GM12878 (cell line): Measurements from ENCODE around the gene INTS13. TPM values are rescaled to one million over a fixed set of nuclear protein-coding genes. Genes with fewer than 3 reads are reported as not detected.

Source experiments
- ATAC-seq: fragments of 200-7000 bp; cut with Tn5 transposase; 3 replicates; pipeline ENCODE4 v1.9.1; 2020; ENCODE audit warnings: mild to moderate bottlenecking, moderate library complexity
- BruUV-seq: library from RNA; stranded (reverse); fragments of 400-500 nt; replicated peaks from 2 replicates; lab custom pipeline; 2021; lab: Mats Ljungman, UMichigan
- CTCF ChIA-PET: fragments of 300-600 bp; sonication (Branson Sonifier 250); formaldehyde crosslinking; extraction: SDS; loops from one replicate; lab custom pipeline; 2021; ENCODE audit warnings: inconsistent platforms; lab: Yijun Ruan, JAX
- POLR2A ChIA-PET: fragments of 350-600 bp; formaldehyde crosslinking; extraction: SDS; loops from one replicate; lab custom pipeline; 2021; ENCODE audit warnings: inconsistent platforms; lab: Charles Lee
- RAD21 ChIA-PET: fragments of 300-600 bp; sonication (Branson Sonifier 250); formaldehyde crosslinking; loops from one replicate; lab custom pipeline; 2023; ENCODE audit warnings: antibody characterized with exemption; ENCODE audit not compliant: unreplicated experiment; lab: Charles Lee
- SMC1A ChIA-PET: fragments of 300-600 bp; sonication (Branson Sonifier 250); formaldehyde crosslinking; loops from one replicate; lab custom pipeline; 2023; ENCODE audit not compliant: unreplicated experiment, uncharacterized antibody; lab: Charles Lee
- DNase-seq: peaks from one replicate; pipeline ENCODE4 v3.0.0-alpha.2; 2011; ENCODE audit warnings: low read depth, low spot score
- FAIRE-seq: peaks from 3 replicates; lab custom pipeline; 2011; peaks lifted over from hg19 to GRCh38; lab: Jason Lieb, UNC
- H2AFZ ChIP-seq: 2 replicates; pipeline ENCODE4 v1.6.0; 2011; ENCODE audit warnings: low read depth, low read length, control low read depth; ENCODE audit not compliant: control insufficient read depth
- H3K27ac ChIP-seq: 2 replicates; pipeline ENCODE4 v1.5.1; 2011; ENCODE audit warnings: control low read depth; ENCODE audit not compliant: control insufficient read depth, insufficient read depth
- H3K27me3 ChIP-seq, 2 experiments: replicated peaks in 1 of 2; 2 replicates each; pipeline versions ENCODE4 v1.6.0 to v1.6.1; 2011; ENCODE audit warnings: low read length in 1 of 2; ENCODE audit not compliant: control insufficient read depth in 2 of 2, insufficient read depth in 2 of 2
- H3K36me3 ChIP-seq, 2 experiments: 2 replicates each; pipeline ENCODE4 v1.5.1; 2011; ENCODE audit warnings: low read length in 1 of 2; ENCODE audit not compliant: control insufficient read depth in 2 of 2, insufficient read depth in 2 of 2
- H3K4me1 ChIP-seq: 2 replicates; pipeline ENCODE4 v1.6.1; 2011; ENCODE audit warnings: mild to moderate bottlenecking, low read length, moderate library complexity, mixed read lengths; ENCODE audit not compliant: control insufficient read depth, insufficient read depth
- H3K4me2 ChIP-seq: 2 replicates; pipeline ENCODE4 v1.6.0; 2011; ENCODE audit warnings: control low read depth; ENCODE audit not compliant: control insufficient read depth, insufficient read depth
- H3K4me3 ChIP-seq: fragments of 200-600 bp; sonication (generic); 2 replicates; pipeline ENCODE4 v1.5.1; 2016
- H3K79me2 ChIP-seq: 2 replicates; pipeline ENCODE4 v1.6.0; 2011; ENCODE audit warnings: low read length; ENCODE audit not compliant: control insufficient read depth, insufficient read depth
- H3K9ac ChIP-seq: 2 replicates; pipeline ENCODE4 v1.8.0; 2011; ENCODE audit warnings: low read length, control low read depth, mixed read lengths; ENCODE audit not compliant: control insufficient read depth, insufficient read depth
- H3K9me3 ChIP-seq: replicated peaks from 3 replicates; pipeline ENCODE4 v1.5.1; 2011; ENCODE audit warnings: mild to moderate bottlenecking, low read length; ENCODE audit not compliant: control insufficient read depth, insufficient read depth
- H4K20me1 ChIP-seq: 2 replicates; pipeline ENCODE4 v1.6.0; 2011; ENCODE audit not compliant: control insufficient read depth, insufficient read depth
- BRCA1 ChIP-seq: IDR thresholded peaks from 2 replicates; pipeline ENCODE4 v1.6.1; 2011; ENCODE audit warnings: low read depth, low read length, improper control_type of control experiment
- EP300 ChIP-seq, 2 experiments: fragments of 150-350 bp in 1 of 2; IDR thresholded peaks; 2 replicates each; pipeline ENCODE4 v1.6.1; 2011 to 2012; ENCODE audit warnings: low read depth in 2 of 2, low read length in 2 of 2, borderline replicate concordance in 1 of 2, improper control_type of control experiment in 1 of 2, inconsistent platforms in 1 of 2; ENCODE audit not compliant: control insufficient read depth in 1 of 2
- RBBP5 ChIP-seq: fragments of 200-600 bp; sonication (generic); conservative IDR thresholded peaks from 2 replicates; pipeline ENCODE4 v1.6.1; 2016
- WGBS: methylation state at CpG from one replicate; pipeline ENCODE4 v1.1.6; 2016; ENCODE audit warnings: low lambda C conversion rate; ENCODE audit not compliant: insufficient replicate concordance, insufficient coverage; ENCODE audit errors: missing lambda C conversion rate; 5-methylcytosine and 5-hydroxymethylcytosine counted together
- in situ Hi-C: fragments of 300-500 bp; cut with MboI; formaldehyde crosslinking; loops from 9 replicates; pipeline ENCODE4 v1.14.3; 2018; ENCODE audit warnings: mixed read lengths
- intact Hi-C: fragments of 100-400 bp; cut with micrococcal nuclease; formaldehyde crosslinking; loops from one replicate; pipeline ENCODE4 v1.14.2; 2022; ENCODE audit not compliant: unreplicated experiment
- polyA plus RNA-seq, 11 experiments: library from polyadenylated mRNA; depleted of rRNA in 4 of 11; unstranded in 6 of 11; stranded (reverse) in 5 of 11; fragments of >200 nt; fragmentation: Nextera tagmentation in 4 of 11; fragmentation: Illumina TruSeq in 1 of 11; extraction: Ambion mirVana in 4 of 11; extraction: Trizol in 1 of 11; gene quantifications; 1 replicate in 1 of 11; 2 replicates in 10 of 11; pipeline versions ENCODE4 v1.2.1 to v1.2.3, GENCODE V29; 2011 to 2016; ENCODE audit warnings: inconsistent platforms in 2 of 11, missing spikeins in 2 of 11, low read depth in 1 of 11
- total RNA-seq, 4 experiments: library from RNA; depleted of rRNA in 3 of 4; stranded (reverse); fragments of >200 nt in 3 of 4; fragmentation: Illumina TruSeq in 1 of 4; extraction: Trizol in 1 of 4; gene quantifications; 2 replicates each; pipeline versions ENCODE4 v1.2.1 to v1.2.3, GENCODE V29; 2013 to 2021
- TF ChIP-seq, protein P1 (sequence below): fragments of 450-650 bp; IDR thresholded peaks from 2 replicates; pipeline ENCODE4 v1.6.1; 2017; ENCODE audit warnings: low read depth, mild to moderate bottlenecking, moderate library complexity
- TF ChIP-seq, protein P2 (sequence below): IDR thresholded peaks from 2 replicates; pipeline ENCODE4 v1.6.1; 2012; ENCODE audit warnings: low read length, inconsistent platforms

The INTS13 gene
- total and polyA plus RNA-seq, 10 of the 15 experiments (the other 5 are each of a cell fraction or from before 2014, with no cell fraction given) = 33.4 to 72.0 (median 59.9) TPM

DNA sequence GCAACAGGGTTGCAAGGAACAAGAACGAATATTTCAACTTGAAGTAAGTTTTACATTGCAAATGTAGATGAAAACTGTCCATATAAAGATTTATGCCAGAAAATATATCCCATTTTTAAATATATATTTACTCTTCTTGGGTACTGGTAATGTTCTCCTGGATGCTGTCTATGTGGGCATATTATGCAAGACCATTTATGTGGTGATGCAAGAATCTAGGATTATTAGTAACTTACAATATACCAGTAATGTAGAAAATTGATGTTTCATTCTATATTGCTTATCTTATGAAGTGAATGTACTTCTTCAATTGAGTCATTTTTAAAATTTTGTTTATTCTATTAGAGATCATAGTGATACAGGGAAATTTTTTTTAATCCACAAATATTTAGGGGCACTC is 25.6 kb upstream of the INTS13 start:
- no TSS peak for BruUV-seq
- ATAC-seq = no peak
- Histone ChIP-seq H3K4me2 (no peak overlapping the region), H3K9me3 (no peaks in the 10 kb centered on the region), H3K27me3 (no peaks in the 10 kb centered on the region), H3K4me1 (no peaks in the 10 kb centered on the region), H3K9ac (no peak overlapping the region), H3K4me3 (no peak overlapping the region), H4K20me1 (no peaks in the 10 kb centered on the region), H2AFZ (no peak overlapping the region), H3K36me3 (peaks cover 0 to 11% of the 10 kb centered on the region in 2 experiments; a peak in 2 of 4 replicates), H3K79me2 (no peaks in the 10 kb centered on the region), H3K27ac (no peak overlapping the region)
- in situ Hi-C loops (no loop called here), intact Hi-C loops (no loop called here)
- POLR2A ChIA-PET = no interaction called here
- no peak for FAIRE-seq
- CTCF ChIA-PET = interaction anchor here (1.2 to 1.8 kb wide), 2 partner anchors 9 to 22 kb away, joined by 5 to 7 read pairs; no protein-coding TSS in a partner anchor
- WGBS = 100% methylated on average over 1 of the region's 1 CpG
- RAD21 ChIA-PET = interaction anchor here (0.7 to 1.2 kb wide), 5 partner anchors 9 to 78 kb away, joined by 3 read pairs; no protein-coding TSS in a partner anchor
- no peak for DNase-seq
- no peak for TF ChIP-seq EP300 (IDR thresholded peaks at IDR 0.05; ENCODE audit: borderline replicate concordance in 1 of 2, control insufficient read depth in 1 of 2, low read depth in 2 of 2, low read length in 2 of 2)
- TF ChIP-seq RBBP5 = no peak
- TF ChIP-seq, protein P1, sequence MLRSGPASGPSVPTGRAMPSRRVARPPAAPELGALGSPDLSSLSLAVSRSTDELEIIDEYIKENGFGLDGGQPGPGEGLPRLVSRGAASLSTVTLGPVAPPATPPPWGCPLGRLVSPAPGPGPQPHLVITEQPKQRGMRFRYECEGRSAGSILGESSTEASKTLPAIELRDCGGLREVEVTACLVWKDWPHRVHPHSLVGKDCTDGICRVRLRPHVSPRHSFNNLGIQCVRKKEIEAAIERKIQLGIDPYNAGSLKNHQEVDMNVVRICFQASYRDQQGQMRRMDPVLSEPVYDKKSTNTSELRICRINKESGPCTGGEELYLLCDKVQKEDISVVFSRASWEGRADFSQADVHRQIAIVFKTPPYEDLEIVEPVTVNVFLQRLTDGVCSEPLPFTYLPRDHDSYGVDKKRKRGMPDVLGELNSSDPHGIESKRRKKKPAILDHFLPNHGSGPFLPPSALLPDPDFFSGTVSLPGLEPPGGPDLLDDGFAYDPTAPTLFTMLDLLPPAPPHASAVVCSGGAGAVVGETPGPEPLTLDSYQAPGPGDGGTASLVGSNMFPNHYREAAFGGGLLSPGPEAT = no peak
- no peak for TF ChIP-seq BRCA1
- TF ChIP-seq, protein P2, sequence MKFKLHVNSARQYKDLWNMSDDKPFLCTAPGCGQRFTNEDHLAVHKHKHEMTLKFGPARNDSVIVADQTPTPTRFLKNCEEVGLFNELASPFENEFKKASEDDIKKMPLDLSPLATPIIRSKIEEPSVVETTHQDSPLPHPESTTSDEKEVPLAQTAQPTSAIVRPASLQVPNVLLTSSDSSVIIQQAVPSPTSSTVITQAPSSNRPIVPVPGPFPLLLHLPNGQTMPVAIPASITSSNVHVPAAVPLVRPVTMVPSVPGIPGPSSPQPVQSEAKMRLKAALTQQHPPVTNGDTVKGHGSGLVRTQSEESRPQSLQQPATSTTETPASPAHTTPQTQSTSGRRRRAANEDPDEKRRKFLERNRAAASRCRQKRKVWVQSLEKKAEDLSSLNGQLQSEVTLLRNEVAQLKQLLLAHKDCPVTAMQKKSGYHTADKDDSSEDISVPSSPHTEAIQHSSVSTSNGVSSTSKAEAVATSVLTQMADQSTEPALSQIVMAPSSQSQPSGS = no peak
- SMC1A ChIA-PET = interaction anchor here (1.2 to 2.6 kb wide), 3 partner anchors 40 to 51 kb away, joined by 3 to 6 read pairs (median 4); partner anchors contain the start of gene TM7SF3
